ENCODE results near the gene CHST11.

The CHST11 gene

DNA sequence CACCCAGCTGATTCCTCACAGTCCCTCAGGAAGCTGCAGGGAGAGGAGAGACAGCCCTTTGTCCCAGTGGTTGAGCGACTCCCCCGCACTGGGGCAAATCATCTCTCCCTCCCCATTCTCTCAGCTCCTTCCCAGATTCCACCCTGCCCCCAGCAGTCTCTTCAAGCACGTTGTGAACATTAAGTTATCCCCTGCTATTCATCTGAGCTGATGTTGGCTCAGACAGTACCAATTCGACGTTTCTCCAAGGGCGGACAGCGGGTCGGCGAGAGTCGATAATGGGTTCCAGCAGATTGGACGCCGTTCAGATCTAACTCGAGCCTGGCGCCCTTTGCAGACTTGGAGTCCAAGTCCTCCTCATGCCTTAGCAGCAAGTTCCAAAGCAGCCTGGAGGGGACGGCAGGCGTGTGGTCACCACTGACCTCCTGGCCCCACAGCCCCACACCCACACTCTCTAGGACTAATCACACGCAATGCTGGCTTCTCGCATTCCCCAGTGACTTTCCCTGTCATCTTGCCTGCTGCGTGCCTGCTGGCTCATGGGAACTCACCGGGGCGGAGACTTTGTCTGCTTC is 245.9 kb downstream of the CHST11 start:
- H3K4me1 ChIP-seq (ENCODE audit: control insufficient read depth, insufficient read depth, low read length): peaks cover 8% of the 10 kb centered on the region
- no peaks in the 10 kb centered on the region for H3K36me3 ChIP-seq (ENCODE audit: control insufficient read depth in 2 of 2, insufficient read depth in 2 of 2, low read length in 2 of 2)
- no peaks in the 10 kb centered on the region for H3K9me3 ChIP-seq (ENCODE audit: control insufficient read depth in 2 of 2, low read length in 2 of 2)
- H3K4me3 ChIP-seq (ENCODE audit: low read length in 2 of 2): no peak overlapping the region
- H3K27me3 ChIP-seq (ENCODE audit: control insufficient read depth in 1 of 2, insufficient read depth in 2 of 2, low read length in 2 of 2): no peaks in the 10 kb centered on the region
- H3K27ac ChIP-seq (ENCODE audit: low read length): no peak overlapping the region
- no peak overlapping the region for H3K9ac ChIP-seq (ENCODE audit: low read length in 2 of 2)

DNA sequence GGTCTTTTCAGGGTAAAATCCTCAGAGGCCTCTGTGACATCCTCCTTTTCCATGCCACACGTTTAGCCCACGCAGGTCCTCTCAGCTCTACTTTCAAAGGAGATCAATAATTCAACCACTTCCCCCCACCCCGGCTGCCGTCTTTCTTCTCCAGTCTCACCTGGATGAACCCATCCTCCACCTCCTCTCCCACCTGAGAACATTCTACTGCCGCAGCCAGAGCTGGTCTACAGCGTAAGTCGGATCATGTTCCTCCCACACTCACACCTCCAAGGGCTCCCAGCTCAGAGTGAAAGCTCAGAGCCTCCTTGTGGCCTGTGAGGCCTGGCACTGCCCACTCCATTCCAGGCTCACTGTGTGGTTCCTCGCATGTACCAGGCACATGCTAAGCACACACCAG is 246.6 kb downstream of the CHST11 start:
- no peaks in the 10 kb centered on the region for H3K27me3 ChIP-seq (ENCODE audit: control insufficient read depth in 1 of 2, insufficient read depth in 2 of 2, low read length in 2 of 2)
- no peaks in the 10 kb centered on the region for H3K36me3 ChIP-seq (ENCODE audit: control insufficient read depth in 2 of 2, insufficient read depth in 2 of 2, low read length in 2 of 2)
- H3K27ac ChIP-seq (ENCODE audit: low read length): no peak overlapping the region
- H3K4me1 ChIP-seq (ENCODE audit: control insufficient read depth, insufficient read depth, low read length): peaks cover 6% of the 10 kb centered on the region
- H3K9ac ChIP-seq (ENCODE audit: low read length in 2 of 2): no peak overlapping the region
- H3K9me3 ChIP-seq (ENCODE audit: control insufficient read depth in 2 of 2, low read length in 2 of 2): no peaks in the 10 kb centered on the region
- H3K4me3 ChIP-seq (ENCODE audit: low read length in 2 of 2): no peak overlapping the region

DNA sequence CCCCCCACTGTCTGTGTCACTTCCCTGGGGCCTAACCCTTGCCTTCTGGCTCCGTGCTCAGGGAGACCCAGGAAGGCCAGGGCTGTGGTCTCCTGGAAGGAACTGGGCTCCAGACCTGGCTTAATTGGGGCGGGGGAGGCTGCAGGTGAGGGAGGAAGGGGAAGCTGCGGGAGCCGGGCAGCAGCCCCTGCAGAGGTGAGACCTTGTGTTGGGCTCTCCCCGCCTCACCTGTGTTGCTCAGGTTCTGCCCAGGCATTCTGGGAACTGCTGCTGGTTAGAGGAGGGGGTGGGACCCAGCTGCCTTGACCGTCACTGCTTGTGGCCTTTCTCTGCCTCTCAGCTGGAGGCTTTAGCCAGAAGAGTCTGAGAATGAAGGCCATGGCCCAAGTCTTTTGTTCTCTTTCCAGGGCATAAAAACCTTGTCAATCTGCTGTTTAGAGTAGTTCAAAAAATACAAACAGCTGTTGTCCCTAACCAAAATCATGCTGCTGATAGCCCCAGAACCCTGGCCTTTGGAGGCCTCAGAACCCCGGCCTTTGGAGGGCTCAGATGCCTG is 247.6 kb downstream of the CHST11 start:
- Histone ChIP-seq H3K36me3 (ENCODE audit: control insufficient read depth in 2 of 2, insufficient read depth in 2 of 2, low read length in 2 of 2) (no peaks in the 10 kb centered on the region), H3K4me1 (ENCODE audit: control insufficient read depth, insufficient read depth, low read length) (peaks cover 6% of the 10 kb centered on the region), H3K27ac (ENCODE audit: low read length) (no peak overlapping the region), H3K4me3 (ENCODE audit: low read length in 2 of 2) (no peak overlapping the region), H3K9ac (ENCODE audit: low read length in 2 of 2) (no peak overlapping the region), H3K27me3 (ENCODE audit: control insufficient read depth in 1 of 2, insufficient read depth in 2 of 2, low read length in 2 of 2) (no peaks in the 10 kb centered on the region), H3K9me3 (ENCODE audit: control insufficient read depth in 2 of 2, low read length in 2 of 2) (no peaks in the 10 kb centered on the region)

DNA sequence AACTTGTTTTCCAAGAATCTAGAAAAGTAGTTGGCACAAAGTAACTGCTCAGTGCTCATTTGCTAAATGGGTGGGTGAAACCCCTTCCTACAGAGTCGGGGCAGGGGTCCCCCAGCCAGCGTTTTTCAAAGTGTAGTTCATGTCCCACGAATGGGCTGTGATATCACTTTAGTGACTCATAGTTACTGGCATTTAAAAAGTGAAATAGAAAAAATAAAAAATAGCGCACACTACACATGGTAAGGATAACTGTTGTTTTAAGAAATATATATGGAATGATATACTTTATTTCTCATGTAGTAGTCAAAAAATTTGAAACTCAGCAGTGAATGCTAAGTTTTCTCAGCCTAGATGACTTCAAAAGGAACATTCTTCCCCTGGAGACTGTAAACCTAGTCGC is 250.4 kb downstream of the CHST11 start:
- no peaks in the 10 kb centered on the region for H3K36me3 ChIP-seq (ENCODE audit: control insufficient read depth in 2 of 2, insufficient read depth in 2 of 2, low read length in 2 of 2)
- H3K27me3 ChIP-seq (ENCODE audit: control insufficient read depth in 1 of 2, insufficient read depth in 2 of 2, low read length in 2 of 2): no peaks in the 10 kb centered on the region
- no peak overlapping the region for H3K4me3 ChIP-seq (ENCODE audit: low read length in 2 of 2)
- no peak overlapping the region for H3K9ac ChIP-seq (ENCODE audit: low read length in 2 of 2)
- H3K4me1 ChIP-seq (ENCODE audit: control insufficient read depth, insufficient read depth, low read length): peaks cover 25% of the 10 kb centered on the region
- H3K27ac ChIP-seq (ENCODE audit: low read length): no peak overlapping the region
- H3K9me3 ChIP-seq (ENCODE audit: control insufficient read depth in 2 of 2, low read length in 2 of 2): no peaks in the 10 kb centered on the region

DNA sequence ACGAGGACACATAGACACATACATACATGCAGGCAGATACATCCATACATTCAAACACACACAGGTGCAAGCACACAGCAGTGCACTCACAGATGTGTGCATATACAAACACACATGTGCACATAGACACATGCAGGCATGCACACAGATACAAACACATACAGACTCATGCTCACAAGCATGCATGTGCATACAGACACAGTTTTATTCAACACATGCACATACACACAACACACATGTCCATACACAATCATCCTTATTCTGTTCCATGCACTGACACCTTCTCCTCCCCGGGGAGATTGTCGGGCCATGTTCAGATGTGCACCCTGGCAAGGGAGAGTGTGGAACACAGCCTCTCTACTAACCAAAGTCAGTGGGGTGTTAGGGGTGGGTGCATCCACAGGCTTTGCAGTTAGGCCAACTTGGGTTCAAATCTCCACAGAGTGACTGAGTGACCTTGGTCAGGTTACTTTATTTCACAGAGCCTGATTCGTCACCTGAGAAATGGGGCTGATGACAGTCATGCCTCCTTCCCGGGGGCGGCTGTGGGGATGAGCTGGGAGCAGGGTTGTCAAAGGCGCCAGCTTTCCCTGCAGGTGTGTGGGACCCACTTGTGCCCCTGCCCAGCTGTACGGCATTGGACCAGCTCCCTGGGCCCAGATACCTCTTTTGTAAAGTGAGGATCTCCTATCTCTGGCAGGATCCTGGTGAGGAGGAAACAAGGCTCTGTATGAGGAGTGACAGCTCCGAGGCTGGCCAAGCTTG is 251.2 kb downstream of the CHST11 start:
- Histone ChIP-seq H3K4me1 (ENCODE audit: control insufficient read depth, insufficient read depth, low read length) (peaks cover 21% of the 10 kb centered on the region), H3K9me3 (ENCODE audit: control insufficient read depth in 2 of 2, low read length in 2 of 2) (no peaks in the 10 kb centered on the region), H3K36me3 (ENCODE audit: control insufficient read depth in 2 of 2, insufficient read depth in 2 of 2, low read length in 2 of 2) (no peaks in the 10 kb centered on the region), H3K9ac (ENCODE audit: low read length in 2 of 2) (no peak overlapping the region), H3K4me3 (ENCODE audit: low read length in 2 of 2) (no peak overlapping the region), H3K27me3 (ENCODE audit: control insufficient read depth in 1 of 2, insufficient read depth in 2 of 2, low read length in 2 of 2) (no peaks in the 10 kb centered on the region), H3K27ac (ENCODE audit: low read length) (no peak overlapping the region)

DNA sequence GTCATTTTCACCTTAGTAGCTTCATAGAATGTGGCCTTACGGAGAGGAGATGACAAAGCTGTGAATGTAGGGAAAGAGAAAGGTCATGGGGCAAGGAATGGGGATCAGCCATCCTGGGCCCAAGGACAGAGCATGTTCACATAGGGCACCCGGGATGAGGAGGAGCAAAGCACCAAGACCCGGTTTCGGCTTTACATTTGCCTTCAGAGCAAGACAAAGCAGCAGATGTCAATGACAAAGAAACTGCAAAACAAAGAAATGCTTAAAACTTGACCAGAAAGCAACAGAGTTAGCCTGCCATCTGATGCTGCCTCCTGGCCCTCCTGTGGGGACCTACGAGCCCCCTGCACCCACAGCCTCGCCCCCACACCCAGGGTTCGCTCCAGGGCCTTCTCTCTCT is 252.1 kb downstream of the CHST11 start:
- no peak overlapping the region for H3K27ac ChIP-seq (ENCODE audit: low read length)
- no peak overlapping the region for H3K9ac ChIP-seq (ENCODE audit: low read length in 2 of 2)
- peaks cover 21% of the 10 kb centered on the region for H3K4me1 ChIP-seq (ENCODE audit: control insufficient read depth, insufficient read depth, low read length)
- H3K36me3 ChIP-seq (ENCODE audit: control insufficient read depth in 2 of 2, insufficient read depth in 2 of 2, low read length in 2 of 2): no peaks in the 10 kb centered on the region
- H3K27me3 ChIP-seq (ENCODE audit: control insufficient read depth in 1 of 2, insufficient read depth in 2 of 2, low read length in 2 of 2): no peaks in the 10 kb centered on the region
- no peak overlapping the region for H3K4me3 ChIP-seq (ENCODE audit: low read length in 2 of 2)
- no peaks in the 10 kb centered on the region for H3K9me3 ChIP-seq (ENCODE audit: control insufficient read depth in 2 of 2, low read length in 2 of 2)

GRCh38 chr12:104709692-104710435 is 253.1 kb downstream of the CHST11 start:
- Histone ChIP-seq H3K27me3 (ENCODE audit: control insufficient read depth in 1 of 2, insufficient read depth in 2 of 2, low read length in 2 of 2) (no peaks in the 10 kb centered on the region), H3K27ac (ENCODE audit: low read length) (no peak overlapping the region), H3K36me3 (ENCODE audit: control insufficient read depth in 2 of 2, insufficient read depth in 2 of 2, low read length in 2 of 2) (no peaks in the 10 kb centered on the region), H3K9ac (ENCODE audit: low read length in 2 of 2) (no peak overlapping the region), H3K4me3 (ENCODE audit: low read length in 2 of 2) (no peak overlapping the region), H3K9me3 (ENCODE audit: control insufficient read depth in 2 of 2, low read length in 2 of 2) (no peaks in the 10 kb centered on the region), H3K4me1 (ENCODE audit: control insufficient read depth, insufficient read depth, low read length) (peaks cover 19% of the 10 kb centered on the region)

- Histone ChIP-seq H3K4me3 (ENCODE audit: low read length in 2 of 2) (peak overlapping the region in 1 of 2 donors; percentile 40), H3K9ac (ENCODE audit: low read length in 2 of 2) (no peak overlapping the region), H3K36me3 (ENCODE audit: control insufficient read depth in 2 of 2, insufficient read depth in 2 of 2, low read length in 2 of 2) (no peaks in the 10 kb centered on the region), H3K27me3 (ENCODE audit: control insufficient read depth in 1 of 2, insufficient read depth in 2 of 2, low read length in 2 of 2) (no peaks in the 10 kb centered on the region), H3K9me3 (ENCODE audit: control insufficient read depth in 2 of 2, low read length in 2 of 2) (no peaks in the 10 kb centered on the region), H3K4me1 (ENCODE audit: control insufficient read depth, insufficient read depth, low read length) (peaks cover 28% of the 10 kb centered on the region), H3K27ac (ENCODE audit: low read length) (peak overlapping the region; percentile 55)
These were observed 254.4 kb downstream of the CHST11 start for GRCh38 chr12:104710940-104711689.

GRCh38 chr12:104712477-104712876 is 255.7 kb downstream of the CHST11 start:
- no peaks in the 10 kb centered on the region for H3K36me3 ChIP-seq (ENCODE audit: control insufficient read depth in 2 of 2, insufficient read depth in 2 of 2, low read length in 2 of 2)
- H3K4me3 ChIP-seq (ENCODE audit: low read length in 2 of 2): no peak overlapping the region
- peaks cover 28% of the 10 kb centered on the region for H3K4me1 ChIP-seq (ENCODE audit: control insufficient read depth, insufficient read depth, low read length)
- no peak overlapping the region for H3K27ac ChIP-seq (ENCODE audit: low read length)
- H3K9me3 ChIP-seq (ENCODE audit: control insufficient read depth in 2 of 2, low read length in 2 of 2): no peaks in the 10 kb centered on the region
- no peak overlapping the region for H3K9ac ChIP-seq (ENCODE audit: low read length in 2 of 2)
- no peaks in the 10 kb centered on the region for H3K27me3 ChIP-seq (ENCODE audit: control insufficient read depth in 1 of 2, insufficient read depth in 2 of 2, low read length in 2 of 2)

DNA sequence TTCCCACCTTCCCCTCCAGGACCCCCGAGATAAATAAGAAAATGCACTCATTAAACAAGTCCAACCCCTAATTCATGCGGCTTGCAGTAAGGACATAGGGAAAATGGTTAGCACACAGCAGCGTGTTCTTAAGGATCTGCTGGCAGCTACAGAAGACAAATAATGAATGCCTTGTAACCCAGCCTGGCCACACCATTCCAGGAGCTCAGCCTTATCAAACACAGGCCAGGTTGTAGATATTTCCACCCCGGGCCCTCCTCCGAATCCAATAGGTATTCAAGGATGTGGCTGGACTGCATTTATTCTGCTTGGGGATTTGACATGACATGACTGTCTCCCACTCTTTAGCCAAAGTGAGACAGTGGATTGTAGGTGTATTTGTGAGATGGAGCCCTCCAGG is 256.2 kb downstream of the CHST11 start:
- no peak overlapping the region for H3K9ac ChIP-seq (ENCODE audit: low read length in 2 of 2)
- peaks cover 28% of the 10 kb centered on the region for H3K4me1 ChIP-seq (ENCODE audit: control insufficient read depth, insufficient read depth, low read length)
- H3K27ac ChIP-seq (ENCODE audit: low read length): no peak overlapping the region
- no peaks in the 10 kb centered on the region for H3K9me3 ChIP-seq (ENCODE audit: control insufficient read depth in 2 of 2, low read length in 2 of 2)
- H3K36me3 ChIP-seq (ENCODE audit: control insufficient read depth in 2 of 2, insufficient read depth in 2 of 2, low read length in 2 of 2): no peaks in the 10 kb centered on the region
- no peak overlapping the region for H3K4me3 ChIP-seq (ENCODE audit: low read length in 2 of 2)
- no peaks in the 10 kb centered on the region for H3K27me3 ChIP-seq (ENCODE audit: control insufficient read depth in 1 of 2, insufficient read depth in 2 of 2, low read length in 2 of 2)

Data from stomach smooth muscle (tissue), 2 donors.